Erythroblast (primary cell): ENCODE measurements around the gene GTF2H2.
"Not testable (repeated sequence)": the region's sequence is repeated elsewhere in the genome, so short reads cannot be mapped to it uniquely, and the experiment has no call there.

ENCODE experiments used
- GATA1 ChIP-seq: IDR thresholded peaks from 2 replicates; pipeline ENCODE4 v1.6.1; 2011; ENCODE audit warnings: low read depth, mild to moderate bottlenecking, control low read depth, low read length, moderate library complexity
- POLR2A ChIP-seq: IDR thresholded peaks from 2 replicates; pipeline ENCODE4 v1.6.1; 2011; ENCODE audit warnings: mild to moderate bottlenecking, low read length

DNA sequence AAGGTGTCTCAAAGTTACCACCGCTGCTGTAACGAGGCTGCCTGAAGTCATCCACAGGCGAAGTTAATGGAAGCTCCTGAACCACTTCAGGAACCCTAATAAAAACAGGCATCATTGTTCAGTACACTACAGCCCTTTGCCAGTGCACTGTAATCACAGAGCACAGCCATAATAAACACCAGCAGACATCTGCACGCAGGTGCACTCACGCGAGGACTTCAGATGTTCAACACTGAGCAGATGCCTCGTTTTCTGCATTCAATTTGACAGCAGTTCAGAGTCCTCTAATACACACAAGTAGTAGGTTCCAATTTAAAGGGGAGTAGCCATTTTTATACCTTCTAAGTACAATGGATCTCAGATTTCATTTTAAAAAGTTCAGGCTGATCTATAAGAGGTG, 15.4 kb upstream of the GTF2H2 start:
- TF ChIP-seq POLR2A, GATA1: not testable (repeated sequence)
